Measurements from ENCODE around the gene S100PBP. TPM values are rescaled to one million over a fixed set of nuclear protein-coding genes. Genes with fewer than 3 reads are reported as not detected.

Gene S100PBP
- total and polyA plus RNA-seq, 2 donors (not counting 3 experiments of a cell fraction or from before 2014, with no cell fraction given) = 15.4 to 38.6 TPM

DNA sequence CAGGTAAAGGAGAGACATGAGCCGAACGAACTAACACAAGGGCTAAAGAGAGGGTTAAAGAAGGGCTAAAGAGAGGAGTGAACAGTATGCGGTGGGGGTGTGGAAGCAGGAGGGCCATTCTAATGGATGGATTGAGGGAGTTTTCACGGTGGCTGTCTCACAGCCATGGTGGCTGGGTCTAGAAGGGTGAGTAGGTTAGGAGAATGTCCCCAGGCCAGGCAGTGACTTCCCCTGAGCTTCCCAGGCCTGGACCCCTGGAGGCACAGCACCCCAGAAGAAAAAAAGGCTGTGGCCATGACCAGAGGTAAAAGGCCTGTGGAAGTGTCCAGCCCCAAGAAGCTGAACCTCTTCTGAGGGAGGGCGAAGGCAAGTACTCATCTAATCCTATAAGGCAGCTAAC is 49.7 kb downstream of the S100PBP start:
- H3K4me2 ChIP-seq (ENCODE audit: insufficient read depth, low read length) = no peak overlapping the region
- H3K27ac ChIP-seq (ENCODE audit: insufficient read depth, low read depth, low read length) = no peak overlapping the region
- H2AFZ ChIP-seq (ENCODE audit: low read depth, low read length) = no peak overlapping the region
- CTCF ChIA-PET = interaction anchor here (0.6 to 0.8 kb wide), 2 partner anchors 8 to 158 kb away, joined by 3 to 4 read pairs; no protein-coding TSS in a partner anchor
- TF ChIP-seq POLR2AphosphoS5 (IDR thresholded peaks at IDR 0.05; ENCODE audit: insufficient read depth, low read depth, low read length) = no peak
- TF ChIP-seq POLR2A (IDR thresholded peaks at IDR 0.05; ENCODE audit: low read depth, low read length) = no peak
- TF ChIP-seq EZH2 (IDR thresholded peaks at IDR 0.05; ENCODE audit: borderline replicate concordance, low read depth, low read length, severe bottlenecking) = no peak
- TF ChIP-seq, protein P1, sequence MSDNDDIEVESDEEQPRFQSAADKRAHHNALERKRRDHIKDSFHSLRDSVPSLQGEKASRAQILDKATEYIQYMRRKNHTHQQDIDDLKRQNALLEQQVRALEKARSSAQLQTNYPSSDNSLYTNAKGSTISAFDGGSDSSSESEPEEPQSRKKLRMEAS (IDR thresholded peaks at IDR 0.05; ENCODE audit: insufficient read depth, insufficient read length) = no peak
- BruUV-seq (replicated peaks) = no TSS peak
- H3K36me3 ChIP-seq (ENCODE audit: control insufficient read depth in 2 of 2, extremely low read depth in 1 of 2, insufficient read depth in 2 of 2, low read length in 2 of 2) = no peaks in the 10 kb centered on the region
- POLR2A ChIA-PET = no interaction called here
- H4K20me1 ChIP-seq (replicated peaks; ENCODE audit: control insufficient read depth, extremely low read depth, insufficient read depth, low read length) = no peaks in the 10 kb centered on the region
- H3K9me1 ChIP-seq (replicated peaks; ENCODE audit: control insufficient read depth, extremely low read depth, insufficient read depth, low read length) = no peaks in the 10 kb centered on the region
- H3K4me1 ChIP-seq (ENCODE audit: control insufficient read depth, extremely low read depth, insufficient read depth, low read length) = no peaks in the 10 kb centered on the region
- no peaks in the 10 kb centered on the region for H3K79me2 ChIP-seq (ENCODE audit: control insufficient read depth, insufficient read depth, low read length)
- H3K9ac ChIP-seq (replicated peaks; ENCODE audit: extremely low read depth, insufficient read depth, low read length) = no peak overlapping the region
- dilution Hi-C loops (cut with MboI; ENCODE audit: extremely low pct_ligation_motif_present, low sequenced_read_pairs) (no loop called here), intact Hi-C loops (cut with micrococcal nuclease) (no loop called here)
- no peaks in the 10 kb centered on the region for H3K9me3 ChIP-seq (replicated peaks; ENCODE audit: control insufficient read depth, insufficient read depth, low read length)
- DNase-seq (ENCODE audit: low read depth, low spot score) (no peak), FAIRE-seq (no peak)
- no peak overlapping the region for H3K4me3 ChIP-seq (replicated peaks in 1 of 3; ENCODE audit: insufficient read depth in 1 of 3, low read depth in 1 of 3, low read length in 3 of 3)
- H3K27me3 ChIP-seq (ENCODE audit: control insufficient read depth in 2 of 2, insufficient read depth in 2 of 2, low read length in 2 of 2) = peaks cover 13 to 14% of the 10 kb centered on the region in 2 experiments

- Histone ChIP-seq H2AFZ (ENCODE audit: low read depth, low read length) (no peak overlapping the region), H4K20me1 (replicated peaks; ENCODE audit: control insufficient read depth, extremely low read depth, insufficient read depth, low read length) (no peaks in the 10 kb centered on the region), H3K36me3 (ENCODE audit: control insufficient read depth in 2 of 2, extremely low read depth in 1 of 2, insufficient read depth in 2 of 2, low read length in 2 of 2) (no peaks in the 10 kb centered on the region), H3K4me2 (ENCODE audit: insufficient read depth, low read length) (no peak overlapping the region), H3K79me2 (ENCODE audit: control insufficient read depth, insufficient read depth, low read length) (no peaks in the 10 kb centered on the region), H3K9me3 (replicated peaks; ENCODE audit: control insufficient read depth, insufficient read depth, low read length) (no peaks in the 10 kb centered on the region), H3K27ac (ENCODE audit: insufficient read depth, low read depth, low read length) (no peak overlapping the region), H3K27me3 (ENCODE audit: control insufficient read depth in 2 of 2, insufficient read depth in 2 of 2, low read length in 2 of 2) (peaks cover 14 to 15% of the 10 kb centered on the region in 2 experiments), H3K4me1 (ENCODE audit: control insufficient read depth, extremely low read depth, insufficient read depth, low read length) (no peaks in the 10 kb centered on the region), H3K9me1 (replicated peaks; ENCODE audit: control insufficient read depth, extremely low read depth, insufficient read depth, low read length) (no peaks in the 10 kb centered on the region), H3K4me3 (replicated peaks in 1 of 3; ENCODE audit: insufficient read depth in 1 of 3, low read depth in 1 of 3, low read length in 3 of 3) (no peak overlapping the region), H3K9ac (replicated peaks; ENCODE audit: extremely low read depth, insufficient read depth, low read length) (no peak overlapping the region)
- no TSS peak for BruUV-seq (replicated peaks)
- ChIA-PET CTCF (interaction anchor here (0.8 kb wide), 1 partner anchor 8 kb away, joined by 3 read pairs; no protein-coding TSS in a partner anchor), POLR2A (no interaction called here)
- intact Hi-C loops (cut with micrococcal nuclease) = no loop called here
- no peak for DNase-seq (ENCODE audit: low read depth, low spot score)
- TF ChIP-seq GATA2 (IDR thresholded peaks at IDR 0.05; ENCODE audit: insufficient read depth, insufficient read length, low read depth, low read length) (no peak), EZH2 (IDR thresholded peaks at IDR 0.05; ENCODE audit: borderline replicate concordance, low read depth, low read length, severe bottlenecking) (no peak), POLR2A (IDR thresholded peaks at IDR 0.05; ENCODE audit: low read depth, low read length) (no peak), JUN (IDR thresholded peaks at IDR 0.05; ENCODE audit: borderline replicate concordance, insufficient read depth, insufficient read length, low read depth) (no peak), MYC (IDR thresholded peaks at IDR 0.05; ENCODE audit: low read depth, low read length) (no peak), FOS (IDR thresholded peaks at IDR 0.05; ENCODE audit: borderline replicate concordance, insufficient read depth, low read length) (no peak)
- FAIRE-seq = no peak
- dilution Hi-C loops (cut with MboI; ENCODE audit: extremely low pct_ligation_motif_present, low sequenced_read_pairs) = no loop called here
Observed at GRCh38 chr1:32867671-32868070, 50.2 kb downstream of the S100PBP start.
